GM12874 (cell line): ENCODE results near the gene NINL.

ENCODE experiments used
- TF ChIP-seq, protein P1 (sequence below): IDR thresholded peaks from 2 replicates; pipeline ENCODE4 v1.5.1; 2011; ENCODE audit warnings: low read depth, mild to moderate bottlenecking, control low read depth, low read length, moderate library complexity; ENCODE audit not compliant: insufficient read depth

NINL gene

DNA sequence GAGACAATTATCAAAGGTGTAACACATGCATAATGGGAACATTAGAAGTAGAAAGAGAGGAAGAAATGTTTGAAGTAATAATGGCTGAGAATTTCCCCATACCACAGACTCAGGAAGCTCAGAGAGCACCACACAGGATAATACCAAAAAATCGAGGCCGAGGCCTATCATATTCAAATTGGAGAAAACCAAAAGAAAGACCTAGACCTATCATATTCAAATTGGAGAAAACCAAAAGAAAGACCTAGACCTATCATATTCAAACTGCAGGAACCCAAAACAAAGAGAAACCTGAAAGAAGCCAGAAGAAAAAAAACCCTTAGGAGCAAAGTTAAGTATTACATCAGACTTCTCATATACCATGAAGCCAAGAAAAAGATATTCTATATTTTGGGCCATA is 18.0 kb downstream of the NINL start:
- TF ChIP-seq, protein P1, sequence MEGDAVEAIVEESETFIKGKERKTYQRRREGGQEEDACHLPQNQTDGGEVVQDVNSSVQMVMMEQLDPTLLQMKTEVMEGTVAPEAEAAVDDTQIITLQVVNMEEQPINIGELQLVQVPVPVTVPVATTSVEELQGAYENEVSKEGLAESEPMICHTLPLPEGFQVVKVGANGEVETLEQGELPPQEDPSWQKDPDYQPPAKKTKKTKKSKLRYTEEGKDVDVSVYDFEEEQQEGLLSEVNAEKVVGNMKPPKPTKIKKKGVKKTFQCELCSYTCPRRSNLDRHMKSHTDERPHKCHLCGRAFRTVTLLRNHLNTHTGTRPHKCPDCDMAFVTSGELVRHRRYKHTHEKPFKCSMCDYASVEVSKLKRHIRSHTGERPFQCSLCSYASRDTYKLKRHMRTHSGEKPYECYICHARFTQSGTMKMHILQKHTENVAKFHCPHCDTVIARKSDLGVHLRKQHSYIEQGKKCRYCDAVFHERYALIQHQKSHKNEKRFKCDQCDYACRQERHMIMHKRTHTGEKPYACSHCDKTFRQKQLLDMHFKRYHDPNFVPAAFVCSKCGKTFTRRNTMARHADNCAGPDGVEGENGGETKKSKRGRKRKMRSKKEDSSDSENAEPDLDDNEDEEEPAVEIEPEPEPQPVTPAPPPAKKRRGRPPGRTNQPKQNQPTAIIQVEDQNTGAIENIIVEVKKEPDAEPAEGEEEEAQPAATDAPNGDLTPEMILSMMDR, result no peak

GRCh38 chr20:25566821-25567220 is 18.5 kb downstream of the NINL start:
- TF ChIP-seq, protein P1, result no peak

DNA sequence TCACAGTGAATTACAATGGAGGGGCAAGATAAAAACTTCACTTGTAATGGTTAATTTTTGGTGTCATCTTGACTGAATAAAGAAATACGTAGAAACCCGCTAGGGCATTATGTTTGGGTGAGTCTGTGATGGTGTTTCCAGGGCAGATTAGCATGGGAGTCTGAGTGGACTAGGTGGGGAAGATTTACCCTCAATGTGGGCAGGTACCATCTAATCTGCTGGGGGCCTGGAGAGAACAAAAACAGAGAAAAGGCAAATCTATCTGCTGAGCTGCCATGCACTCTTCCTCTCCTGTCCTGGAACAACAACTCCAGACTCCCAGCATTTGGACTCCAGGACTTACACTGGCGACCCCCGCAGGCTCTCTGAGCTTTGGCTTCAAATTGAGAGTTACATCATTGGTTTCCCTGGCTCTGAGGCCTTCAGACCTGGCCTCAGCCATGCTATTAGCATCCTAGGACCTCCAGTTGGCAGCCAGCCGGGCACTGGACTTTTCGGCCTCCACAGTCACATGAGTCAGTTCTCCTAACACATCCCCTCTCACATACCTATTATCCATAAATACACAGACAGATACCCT is 19.7 kb downstream of the NINL start:
- TF ChIP-seq, protein P1, result no peak

DNA sequence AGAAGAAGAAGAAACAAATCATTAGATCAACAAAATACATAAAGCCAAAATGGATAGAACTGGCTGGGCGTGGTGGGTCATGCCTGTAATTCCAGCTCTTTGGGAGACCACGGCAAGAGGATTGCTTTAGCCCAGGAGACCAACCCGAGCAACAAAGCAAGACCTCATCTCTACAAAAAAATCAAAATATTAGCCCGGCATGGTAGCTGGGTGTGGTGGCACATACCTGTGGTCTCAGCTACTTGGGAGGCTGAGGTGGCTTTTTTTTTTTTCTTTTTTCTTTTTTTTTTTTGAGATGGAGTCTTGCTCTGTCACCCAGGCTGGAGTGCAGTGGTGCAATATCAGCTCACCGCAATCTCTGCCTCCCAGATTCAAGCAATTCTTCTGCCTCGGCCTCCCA is 21.5 kb downstream of the NINL start:
- TF ChIP-seq, protein P1, result no peak

DNA sequence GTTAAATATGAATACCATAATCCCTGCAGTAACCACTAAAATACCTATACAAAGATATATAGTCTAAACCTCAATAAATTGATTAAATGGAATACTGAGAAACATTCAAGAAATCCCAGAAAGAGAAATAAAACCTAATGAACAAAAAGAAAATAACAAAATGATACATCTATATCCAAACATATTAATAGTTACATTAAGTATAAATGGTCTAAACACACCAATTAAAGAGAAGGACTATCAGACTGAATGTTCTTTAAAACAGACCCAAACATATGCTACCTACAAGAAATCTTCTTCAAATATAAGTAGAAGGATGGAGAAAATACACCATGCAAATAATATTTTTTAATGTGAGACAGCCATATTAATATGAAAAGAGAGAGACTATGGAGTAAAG is 22.0 kb downstream of the NINL start:
- TF ChIP-seq, protein P1, result no peak

GRCh38 chr20:25553819-25554296 is 31.5 kb downstream of the NINL start:
- TF ChIP-seq, protein P1, result no peak

DNA sequence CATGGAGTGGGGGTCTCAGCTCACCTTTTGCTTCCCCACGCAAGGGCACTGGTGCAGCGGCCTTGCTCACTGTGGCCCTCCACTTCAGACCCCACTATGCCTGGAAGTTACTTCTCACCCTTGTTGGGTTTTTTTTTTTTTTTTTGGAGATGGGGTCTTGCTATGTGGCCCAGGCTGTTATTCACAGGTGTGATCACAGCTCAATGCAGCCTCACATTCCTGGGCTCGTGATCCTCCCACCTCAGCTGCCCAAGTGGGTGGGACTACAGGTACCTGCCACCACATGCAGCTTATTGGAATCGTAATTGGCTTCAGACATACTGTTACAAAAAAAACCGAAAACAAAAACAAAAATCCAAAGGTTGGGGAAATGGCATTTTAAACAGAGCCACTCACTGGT is 32.4 kb downstream of the NINL start:
- TF ChIP-seq, protein P1, result no peak
